Measurements from ENCODE around the gene SYNJ2.

The SYNJ2 gene

GRCh38 chr6:158063736-158064135, 82.1 kb downstream of the SYNJ2 start:
- DNase-seq = no peak

- no peak for DNase-seq
These were observed 83.1 kb downstream of the SYNJ2 start for GRCh38 chr6:158064725-158065251.

GRCh38 chr6:158066136-158066781, 84.6 kb downstream of the SYNJ2 start:
- DNase-seq = no peak

- DNase-seq = no peak
These were observed 85.9 kb downstream of the SYNJ2 start for GRCh38 chr6:158067436-158068015.

- no peak for DNase-seq
These were observed 86.7 kb downstream of the SYNJ2 start for GRCh38 chr6:158068156-158068892.

- no peak for DNase-seq
These were observed 87.5 kb downstream of the SYNJ2 start for GRCh38 chr6:158068893-158069799.

GRCh38 chr6:158069800-158070195, 88.1 kb downstream of the SYNJ2 start:
- DNase-seq = no peak

GRCh38 chr6:158070513-158070912, 88.8 kb downstream of the SYNJ2 start:
- no peak for DNase-seq

GRCh38 chr6:158071121-158072082, 89.7 kb downstream of the SYNJ2 start:
- DNase-seq = no peak

- DNase-seq = peak; percentile 57
These were observed 90.5 kb downstream of the SYNJ2 start for GRCh38 chr6:158072083-158072721.

- DNase-seq = no peak
These were observed 92.1 kb downstream of the SYNJ2 start for GRCh38 chr6:158073776-158074175.

GRCh38 chr6:158076548-158076947, 94.9 kb downstream of the SYNJ2 start:
- DNase-seq = no peak

GRCh38 chr6:158077676-158078075, 96.0 kb downstream of the SYNJ2 start:
- no peak for DNase-seq

- DNase-seq = no peak
These were observed 96.7 kb downstream of the SYNJ2 start for GRCh38 chr6:158078320-158078719.

GRCh38 chr6:158080849-158081656, 99.4 kb downstream of the SYNJ2 start:
- no peak for DNase-seq

GRCh38 chr6:158081657-158081935, 99.9 kb downstream of the SYNJ2 start:
- no peak for DNase-seq

GRCh38 chr6:158083455-158084325, 102.0 kb downstream of the SYNJ2 start:
- DNase-seq = no peak

GRCh38 chr6:158085261-158086053, 103.8 kb downstream of the SYNJ2 start:
- no peak for DNase-seq

GRCh38 chr6:158086054-158086503, 104.4 kb downstream of the SYNJ2 start:
- DNase-seq = no peak

Data from CD4-positive, alpha-beta T cell treated with Interleukin-4 for 4 hours (primary cell).